ENCODE results near the gene GAA.

- TF ChIP-seq CTCF (IDR thresholded peaks at IDR 0.05) (no peak), POLR2A (IDR thresholded peaks at IDR 0.05) (no peak)
These were observed 4.8 kb downstream of the GAA start for GRCh38 chr17:80106176-80106575.
